Retinal pigment epithelial cell (primary cell): ENCODE measurements around the gene WDSUB1.

Experiments
- DNase-seq: peaks from one replicate; pipeline ENCODE4 v3.0.0-alpha.2; 2010; ENCODE audit warnings: low read depth
- H3K4me3 ChIP-seq: 2 replicates; pipeline ENCODE4 v1.5.1; 2011; ENCODE audit warnings: mild to moderate bottlenecking, low read length, control low read depth, moderate library complexity
- CTCF ChIP-seq: conservative IDR thresholded peaks from 2 replicates; pipeline ENCODE4 v1.5.1; 2011; ENCODE audit warnings: low read depth, low read length, control low read depth, inconsistent platforms

The WDSUB1 gene

GRCh38 chr2:159186462-159186861 is 100.0 kb downstream of the WDSUB1 start:
- TF ChIP-seq CTCF = no peak
- DNase-seq = no peak
- H3K4me3 ChIP-seq = no peak overlapping the region
